WTC11 (cell line): ENCODE measurements around the gene MAPK11. TPM values are rescaled to one million over a fixed set of nuclear protein-coding genes. Genes with fewer than 3 reads are reported as not detected.
A peak's percentile ranks its signal among the peaks of the same experiment; 100 is the strongest.

Experiments used
- AR ChIP-seq: fragments of 250-450 bp; sonication (Bioruptor Pico); IDR thresholded peaks from 2 replicates; pipeline ENCODE4 v1.9.0; 2021; ENCODE audit warnings: mild to moderate bottlenecking
- ATF1 ChIP-seq: sonication (generic); formaldehyde crosslinking; IDR thresholded peaks from 2 replicates; pipeline ENCODE4 v1.8.1; 2023; ENCODE audit warnings: mild to moderate bottlenecking, moderate library complexity, missing genetic modification reagents
- CBFB ChIP-seq: sonication (generic); formaldehyde crosslinking; IDR thresholded peaks from 2 replicates; pipeline ENCODE4 v1.8.1; 2022; ENCODE audit warnings: mild to moderate bottlenecking, low read depth, missing genetic modification reagents
- ELF4 ChIP-seq: sonication (generic); formaldehyde crosslinking; IDR thresholded peaks from 2 replicates; pipeline ENCODE4 v1.8.1; 2022; ENCODE audit warnings: low read depth, mild to moderate bottlenecking, moderate library complexity, missing genetic modification reagents
- ESRRA ChIP-seq: sonication (generic); formaldehyde crosslinking; IDR thresholded peaks from 2 replicates; pipeline ENCODE4 v1.8.1; 2022; ENCODE audit warnings: mild to moderate bottlenecking, missing genetic modification reagents, borderline replicate concordance
- FOXJ3 ChIP-seq: sonication (generic); formaldehyde crosslinking; IDR thresholded peaks from 2 replicates; pipeline ENCODE4 v1.9.0; 2021; ENCODE audit warnings: missing genetic modification reagents, mild to moderate bottlenecking, borderline replicate concordance
- GTF2I ChIP-seq: fragments of 250-450 bp; sonication (Bioruptor Pico); conservative IDR thresholded peaks from 2 replicates; pipeline ENCODE4 v1.4.0; 2021; ENCODE audit warnings: mild to moderate bottlenecking
- HMGA2 ChIP-seq: fragments of 250-450 bp; sonication (Bioruptor Pico); IDR thresholded peaks from 2 replicates; pipeline ENCODE4 v1.4.0; 2021; ENCODE audit warnings: mild to moderate bottlenecking, moderate library complexity
- IRF2 ChIP-seq: sonication (generic); formaldehyde crosslinking; IDR thresholded peaks from 2 replicates; pipeline ENCODE4 v1.8.0; 2022; ENCODE audit warnings: low read depth, missing genetic modification reagents, borderline replicate concordance
- MAX ChIP-seq: sonication (generic); formaldehyde crosslinking; IDR thresholded peaks from 2 replicates; pipeline ENCODE4 v1.8.0; 2022; ENCODE audit warnings: mild to moderate bottlenecking, missing genetic modification reagents
- NFE2L1 ChIP-seq: sonication (generic); formaldehyde crosslinking; IDR thresholded peaks from 2 replicates; pipeline ENCODE4 v1.8.1; 2023; ENCODE audit warnings: missing genetic modification reagents
- NR3C1 ChIP-seq: sonication (generic); formaldehyde crosslinking; conservative IDR thresholded peaks from 2 replicates; pipeline ENCODE4 v1.8.1; 2023; ENCODE audit warnings: low read depth, mild to moderate bottlenecking, missing genetic modification reagents
- OVOL2 ChIP-seq: fragments of 250-450 bp; sonication (Bioruptor Pico); IDR thresholded peaks from 2 replicates; pipeline ENCODE4 v1.9.0; 2021; ENCODE audit warnings: mild to moderate bottlenecking, borderline replicate concordance
- RELA ChIP-seq: sonication (generic); formaldehyde crosslinking; IDR thresholded peaks from 2 replicates; pipeline ENCODE4 v1.8.1; 2022; ENCODE audit warnings: missing genetic modification reagents, mild to moderate bottlenecking, borderline replicate concordance
- RORB ChIP-seq: fragments of 250-450 bp; sonication (Bioruptor Pico); IDR thresholded peaks from 2 replicates; pipeline ENCODE4 v1.9.0; 2021; ENCODE audit warnings: mild to moderate bottlenecking
- SOX15 ChIP-seq: fragments of 250-450 bp; sonication (Bioruptor Pico); IDR thresholded peaks from 2 replicates; pipeline ENCODE4 v1.9.0; 2021; ENCODE audit warnings: mild to moderate bottlenecking
- TP53 ChIP-seq: sonication (generic); formaldehyde crosslinking; IDR thresholded peaks from 2 replicates; pipeline ENCODE4 v1.8.1; 2023; ENCODE audit warnings: mild to moderate bottlenecking, missing genetic modification reagents
- ZNF219 ChIP-seq: sonication (generic); formaldehyde crosslinking; IDR thresholded peaks from 2 replicates; pipeline ENCODE4 v1.8.0; 2023; ENCODE audit warnings: missing genetic modification reagents, mild to moderate bottlenecking, borderline replicate concordance
- ZNF263 ChIP-seq: sonication (generic); formaldehyde crosslinking; IDR thresholded peaks from 2 replicates; pipeline ENCODE4 v1.8.1; 2022; ENCODE audit warnings: low read depth, mild to moderate bottlenecking, moderate library complexity, missing genetic modification reagents
- ZNF396 ChIP-seq: fragments of 250-450 bp; sonication (Bioruptor Pico); IDR thresholded peaks from 2 replicates; pipeline ENCODE4 v1.8.0; 2021; ENCODE audit warnings: mild to moderate bottlenecking, moderate library complexity, borderline replicate concordance
- total RNA-seq: library from RNA; stranded (reverse); gene quantifications from 3 replicates; pipeline ENCODE4 v1.2.3, GENCODE V29; 2021
- TF ChIP-seq, protein P1 (sequence below): sonication (generic); formaldehyde crosslinking; IDR thresholded peaks from 2 replicates; pipeline ENCODE4 v1.8.1; 2022; ENCODE audit warnings: low read depth, mild to moderate bottlenecking, moderate library complexity, missing genetic modification reagents, borderline replicate concordance
- TF ChIP-seq, protein P2 (sequence below): sonication (generic); formaldehyde crosslinking; IDR thresholded peaks from 2 replicates; pipeline ENCODE4 v1.8.1; 2022; ENCODE audit warnings: mild to moderate bottlenecking, moderate library complexity, missing genetic modification reagents
- TF ChIP-seq, protein P3 (sequence below): fragments of 250-450 bp; sonication (Bioruptor Pico); conservative IDR thresholded peaks from 2 replicates; pipeline ENCODE4 v1.9.0; 2021; ENCODE audit warnings: mild to moderate bottlenecking
- TF ChIP-seq, protein P4 (sequence below): fragments of 250-450 bp; sonication (Bioruptor Pico); IDR thresholded peaks from 2 replicates; pipeline ENCODE4 v1.8.0; 2021; ENCODE audit warnings: mild to moderate bottlenecking
- TF ChIP-seq, protein P5 (sequence below): sonication (generic); formaldehyde crosslinking; IDR thresholded peaks from 2 replicates; pipeline ENCODE4 v1.8.0; 2023; ENCODE audit warnings: missing genetic modification reagents
- TF ChIP-seq, protein P6 (sequence below): sonication (generic); formaldehyde crosslinking; IDR thresholded peaks from 2 replicates; pipeline ENCODE4 v1.8.0; 2022; ENCODE audit warnings: missing genetic modification reagents

MAPK11 gene
- total RNA-seq, 1 experiment from 2014 or later, result 2.3 TPM

DNA sequence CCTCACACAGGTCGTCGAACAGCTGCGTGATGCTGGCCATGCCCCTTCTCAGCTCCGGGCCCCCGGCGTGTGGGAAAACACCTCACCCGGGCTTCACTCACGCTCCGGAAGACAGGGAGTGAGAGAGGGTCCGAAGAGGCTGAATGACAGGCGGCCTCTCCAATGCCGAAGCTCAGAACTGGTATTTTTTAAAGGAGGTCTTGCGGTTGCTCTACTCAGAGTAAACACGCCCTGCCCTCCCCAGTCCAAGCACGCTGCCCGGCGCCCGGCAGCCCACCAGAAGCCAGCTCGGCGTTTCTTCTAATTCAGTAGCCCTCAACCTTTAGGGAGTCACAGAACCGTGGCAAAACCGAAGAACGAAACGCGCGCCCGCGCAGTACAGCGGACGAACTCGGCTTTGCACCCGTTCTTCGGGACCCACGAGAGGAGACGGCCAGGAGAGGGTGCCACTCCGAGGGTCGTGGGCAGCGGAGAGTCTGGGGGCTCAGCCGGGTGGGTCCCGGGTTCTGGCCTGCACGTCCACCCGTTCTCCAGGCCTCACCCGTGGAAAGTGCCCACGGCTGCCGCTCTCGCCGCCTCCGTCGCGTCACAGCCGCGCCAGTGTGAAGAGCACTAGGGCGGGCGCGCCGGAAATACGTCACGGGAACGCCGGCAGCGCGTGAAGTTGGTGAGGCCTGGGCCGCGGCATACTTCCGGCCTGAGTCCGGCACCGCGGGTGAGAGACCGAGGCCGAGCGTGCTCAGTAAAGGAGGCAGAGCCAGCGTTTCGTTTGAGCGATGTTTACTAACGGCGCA is 25.6 kb downstream of the MAPK11 start, which contains the start of gene TUBGCP6 (continued):
- TF ChIP-seq ATF1 (CRISPR knock-in tag), result peak; percentile 80; the same call in 1 of the 2 replicates
- TF ChIP-seq ELF4 (CRISPR knock-in tag), result no peak
- no peak for TF ChIP-seq CBFB (CRISPR knock-in tag)
- TF ChIP-seq, protein P1, sequence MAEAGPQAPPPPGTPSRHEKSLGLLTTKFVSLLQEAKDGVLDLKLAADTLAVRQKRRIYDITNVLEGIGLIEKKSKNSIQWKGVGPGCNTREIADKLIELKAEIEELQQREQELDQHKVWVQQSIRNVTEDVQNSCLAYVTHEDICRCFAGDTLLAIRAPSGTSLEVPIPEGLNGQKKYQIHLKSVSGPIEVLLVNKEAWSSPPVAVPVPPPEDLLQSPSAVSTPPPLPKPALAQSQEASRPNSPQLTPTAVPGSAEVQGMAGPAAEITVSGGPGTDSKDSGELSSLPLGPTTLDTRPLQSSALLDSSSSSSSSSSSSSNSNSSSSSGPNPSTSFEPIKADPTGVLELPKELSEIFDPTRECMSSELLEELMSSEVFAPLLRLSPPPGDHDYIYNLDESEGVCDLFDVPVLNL, result no peak
- TF ChIP-seq IRF2 (CRISPR knock-in tag), result no peak
- TF ChIP-seq TP53, result peak; percentile 89
- no peak for TF ChIP-seq OVOL2
- no peak for TF ChIP-seq AR (CRISPR knock-in tag)
- TF ChIP-seq, protein P2, sequence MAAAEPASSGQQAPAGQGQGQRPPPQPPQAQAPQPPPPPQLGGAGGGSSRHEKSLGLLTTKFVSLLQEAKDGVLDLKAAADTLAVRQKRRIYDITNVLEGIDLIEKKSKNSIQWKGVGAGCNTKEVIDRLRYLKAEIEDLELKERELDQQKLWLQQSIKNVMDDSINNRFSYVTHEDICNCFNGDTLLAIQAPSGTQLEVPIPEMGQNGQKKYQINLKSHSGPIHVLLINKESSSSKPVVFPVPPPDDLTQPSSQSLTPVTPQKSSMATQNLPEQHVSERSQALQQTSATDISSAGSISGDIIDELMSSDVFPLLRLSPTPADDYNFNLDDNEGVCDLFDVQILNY (CRISPR knock-in tag), result no peak
- no peak for TF ChIP-seq FOXJ3 (CRISPR knock-in tag)
- no peak for TF ChIP-seq ZNF219 (CRISPR knock-in tag)
- TF ChIP-seq, protein P3, sequence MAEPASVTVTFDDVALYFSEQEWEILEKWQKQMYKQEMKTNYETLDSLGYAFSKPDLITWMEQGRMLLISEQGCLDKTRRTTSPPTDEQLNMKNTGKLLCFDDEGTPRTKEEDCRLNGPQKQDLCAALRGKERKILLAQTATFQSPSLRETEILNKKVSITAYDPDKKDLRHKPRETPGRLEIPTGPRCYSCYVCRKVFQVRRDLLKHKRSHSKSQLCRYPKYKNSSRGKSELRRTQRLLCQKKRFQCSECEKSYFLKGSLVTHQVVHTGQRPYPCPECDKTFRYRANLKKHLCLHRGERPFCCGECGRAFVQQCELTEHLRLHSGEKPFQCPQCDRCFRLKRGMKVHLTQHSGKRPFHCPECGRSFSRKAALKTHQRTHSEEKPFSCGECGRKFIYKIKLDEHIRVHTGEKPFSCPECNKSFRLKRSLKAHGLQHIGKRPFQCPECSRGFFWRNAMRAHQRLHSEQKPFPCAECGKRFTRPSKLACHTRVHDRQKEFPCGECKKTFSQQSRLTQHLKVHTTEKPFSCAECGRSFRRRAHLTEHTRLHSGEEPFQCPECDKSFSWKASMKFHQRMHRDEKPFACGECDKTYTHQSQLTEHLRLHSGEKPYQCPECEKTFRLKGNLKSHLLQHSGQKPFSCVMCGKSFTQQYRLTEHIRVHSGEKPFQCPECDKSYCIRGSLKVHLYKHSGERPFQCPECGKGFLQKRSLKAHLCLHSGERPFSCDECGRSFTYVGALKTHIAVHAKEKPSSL (CRISPR knock-in tag), result no peak
- TF ChIP-seq NFE2L1 (CRISPR knock-in tag), result no peak
- TF ChIP-seq RORB (CRISPR knock-in tag), result no peak
- no peak for TF ChIP-seq SOX15 (CRISPR knock-in tag)
- no peak for TF ChIP-seq ZNF263 (CRISPR knock-in tag)
- TF ChIP-seq, protein P4, sequence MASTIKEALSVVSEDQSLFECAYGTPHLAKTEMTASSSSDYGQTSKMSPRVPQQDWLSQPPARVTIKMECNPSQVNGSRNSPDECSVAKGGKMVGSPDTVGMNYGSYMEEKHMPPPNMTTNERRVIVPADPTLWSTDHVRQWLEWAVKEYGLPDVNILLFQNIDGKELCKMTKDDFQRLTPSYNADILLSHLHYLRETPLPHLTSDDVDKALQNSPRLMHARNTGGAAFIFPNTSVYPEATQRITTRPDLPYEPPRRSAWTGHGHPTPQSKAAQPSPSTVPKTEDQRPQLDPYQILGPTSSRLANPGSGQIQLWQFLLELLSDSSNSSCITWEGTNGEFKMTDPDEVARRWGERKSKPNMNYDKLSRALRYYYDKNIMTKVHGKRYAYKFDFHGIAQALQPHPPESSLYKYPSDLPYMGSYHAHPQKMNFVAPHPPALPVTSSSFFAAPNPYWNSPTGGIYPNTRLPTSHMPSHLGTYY (CRISPR knock-in tag), result no peak
- no peak for TF ChIP-seq ZNF396 (CRISPR knock-in tag)
- TF ChIP-seq ESRRA (CRISPR knock-in tag), result 0 out of 2 replicates have a peak, but pooled peaks have one; percentile 7
- no peak for TF ChIP-seq RELA
- TF ChIP-seq, protein P5, sequence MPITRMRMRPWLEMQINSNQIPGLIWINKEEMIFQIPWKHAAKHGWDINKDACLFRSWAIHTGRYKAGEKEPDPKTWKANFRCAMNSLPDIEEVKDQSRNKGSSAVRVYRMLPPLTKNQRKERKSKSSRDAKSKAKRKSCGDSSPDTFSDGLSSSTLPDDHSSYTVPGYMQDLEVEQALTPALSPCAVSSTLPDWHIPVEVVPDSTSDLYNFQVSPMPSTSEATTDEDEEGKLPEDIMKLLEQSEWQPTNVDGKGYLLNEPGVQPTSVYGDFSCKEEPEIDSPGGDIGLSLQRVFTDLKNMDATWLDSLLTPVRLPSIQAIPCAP (CRISPR knock-in tag), result no peak; the same call in 1 of the 2 replicates
- no peak for TF ChIP-seq NR3C1 (CRISPR knock-in tag)
- peak; percentile 88 for TF ChIP-seq MAX (CRISPR knock-in tag)
- no peak for TF ChIP-seq GTF2I
- TF ChIP-seq, protein P6, sequence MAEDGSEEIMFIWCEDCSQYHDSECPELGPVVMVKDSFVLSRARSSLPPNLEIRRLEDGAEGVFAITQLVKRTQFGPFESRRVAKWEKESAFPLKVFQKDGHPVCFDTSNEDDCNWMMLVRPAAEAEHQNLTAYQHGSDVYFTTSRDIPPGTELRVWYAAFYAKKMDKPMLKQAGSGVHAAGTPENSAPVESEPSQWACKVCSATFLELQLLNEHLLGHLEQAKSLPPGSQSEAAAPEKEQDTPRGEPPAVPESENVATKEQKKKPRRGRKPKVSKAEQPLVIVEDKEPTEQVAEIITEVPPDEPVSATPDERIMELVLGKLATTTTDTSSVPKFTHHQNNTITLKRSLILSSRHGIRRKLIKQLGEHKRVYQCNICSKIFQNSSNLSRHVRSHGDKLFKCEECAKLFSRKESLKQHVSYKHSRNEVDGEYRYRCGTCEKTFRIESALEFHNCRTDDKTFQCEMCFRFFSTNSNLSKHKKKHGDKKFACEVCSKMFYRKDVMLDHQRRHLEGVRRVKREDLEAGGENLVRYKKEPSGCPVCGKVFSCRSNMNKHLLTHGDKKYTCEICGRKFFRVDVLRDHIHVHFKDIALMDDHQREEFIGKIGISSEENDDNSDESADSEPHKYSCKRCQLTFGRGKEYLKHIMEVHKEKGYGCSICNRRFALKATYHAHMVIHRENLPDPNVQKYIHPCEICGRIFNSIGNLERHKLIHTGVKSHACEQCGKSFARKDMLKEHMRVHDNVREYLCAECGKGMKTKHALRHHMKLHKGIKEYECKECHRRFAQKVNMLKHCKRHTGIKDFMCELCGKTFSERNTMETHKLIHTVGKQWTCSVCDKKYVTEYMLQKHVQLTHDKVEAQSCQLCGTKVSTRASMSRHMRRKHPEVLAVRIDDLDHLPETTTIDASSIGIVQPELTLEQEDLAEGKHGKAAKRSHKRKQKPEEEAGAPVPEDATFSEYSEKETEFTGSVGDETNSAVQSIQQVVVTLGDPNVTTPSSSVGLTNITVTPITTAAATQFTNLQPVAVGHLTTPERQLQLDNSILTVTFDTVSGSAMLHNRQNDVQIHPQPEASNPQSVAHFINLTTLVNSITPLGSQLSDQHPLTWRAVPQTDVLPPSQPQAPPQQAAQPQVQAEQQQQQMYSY, result no peak
- no peak for TF ChIP-seq HMGA2
